OCI-LY7 (cell line): ENCODE measurements around the gene FCHSD2.

Experiments
- EZH2phosphoT487 ChIP-seq: fragments of 200-600 bp; sonication (generic); IDR thresholded peaks from 2 replicates; pipeline ENCODE4 v1.6.1; 2018; ENCODE audit warnings: low read depth, borderline replicate concordance, mild to moderate bottlenecking, mixed run types, antibody characterized with exemption, low read length, moderate library complexity, mixed read lengths
- TF ChIP-seq, protein P1 (sequence below): fragments of 200-600 bp; sonication (generic); conservative IDR thresholded peaks from 2 replicates; pipeline ENCODE4 v1.5.1; 2014; ENCODE audit warnings: mild to moderate bottlenecking, antibody characterized with exemption, low read length, moderate library complexity, mixed read lengths

GRCh38 chr11:73174495-73174791, 32.3 kb upstream of the FCHSD2 start:
- TF ChIP-seq, protein P1, sequence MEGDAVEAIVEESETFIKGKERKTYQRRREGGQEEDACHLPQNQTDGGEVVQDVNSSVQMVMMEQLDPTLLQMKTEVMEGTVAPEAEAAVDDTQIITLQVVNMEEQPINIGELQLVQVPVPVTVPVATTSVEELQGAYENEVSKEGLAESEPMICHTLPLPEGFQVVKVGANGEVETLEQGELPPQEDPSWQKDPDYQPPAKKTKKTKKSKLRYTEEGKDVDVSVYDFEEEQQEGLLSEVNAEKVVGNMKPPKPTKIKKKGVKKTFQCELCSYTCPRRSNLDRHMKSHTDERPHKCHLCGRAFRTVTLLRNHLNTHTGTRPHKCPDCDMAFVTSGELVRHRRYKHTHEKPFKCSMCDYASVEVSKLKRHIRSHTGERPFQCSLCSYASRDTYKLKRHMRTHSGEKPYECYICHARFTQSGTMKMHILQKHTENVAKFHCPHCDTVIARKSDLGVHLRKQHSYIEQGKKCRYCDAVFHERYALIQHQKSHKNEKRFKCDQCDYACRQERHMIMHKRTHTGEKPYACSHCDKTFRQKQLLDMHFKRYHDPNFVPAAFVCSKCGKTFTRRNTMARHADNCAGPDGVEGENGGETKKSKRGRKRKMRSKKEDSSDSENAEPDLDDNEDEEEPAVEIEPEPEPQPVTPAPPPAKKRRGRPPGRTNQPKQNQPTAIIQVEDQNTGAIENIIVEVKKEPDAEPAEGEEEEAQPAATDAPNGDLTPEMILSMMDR: no peak
- no peak for TF ChIP-seq EZH2phosphoT487
